ENCODE data around the gene PTRH1. TPM values are rescaled to one million over a fixed set of nuclear protein-coding genes. Genes with fewer than 3 reads are reported as not detected.
A peak's percentile ranks its signal among the peaks of the same experiment; 100 is the strongest.

Gene PTRH1
- total and polyA plus RNA-seq, 12 donors: 3.4 to 48.8 (median 24.3) TPM

GRCh38 chr9:127739614-127740330 is 24.3 kb upstream of the PTRH1 start:
- Histone ChIP-seq H3K36me3 (replicated peaks in 1 of 2) (no peaks in the 10 kb centered on the region), H3K27ac (peak overlapping the region in 2 of 5 donors; percentile 65 to 71), H3K4me3 (no peak overlapping the region), H3K27me3 (no peaks in the 10 kb centered on the region), H3K9me3 (replicated peaks in 1 of 3) (no peaks in the 10 kb centered on the region), H3K4me1 (replicated peaks in 1 of 2) (peaks cover 0 to 21% of the 10 kb centered on the region in 2 donors)
- DNase-seq: no peak
- TF ChIP-seq, protein P1, sequence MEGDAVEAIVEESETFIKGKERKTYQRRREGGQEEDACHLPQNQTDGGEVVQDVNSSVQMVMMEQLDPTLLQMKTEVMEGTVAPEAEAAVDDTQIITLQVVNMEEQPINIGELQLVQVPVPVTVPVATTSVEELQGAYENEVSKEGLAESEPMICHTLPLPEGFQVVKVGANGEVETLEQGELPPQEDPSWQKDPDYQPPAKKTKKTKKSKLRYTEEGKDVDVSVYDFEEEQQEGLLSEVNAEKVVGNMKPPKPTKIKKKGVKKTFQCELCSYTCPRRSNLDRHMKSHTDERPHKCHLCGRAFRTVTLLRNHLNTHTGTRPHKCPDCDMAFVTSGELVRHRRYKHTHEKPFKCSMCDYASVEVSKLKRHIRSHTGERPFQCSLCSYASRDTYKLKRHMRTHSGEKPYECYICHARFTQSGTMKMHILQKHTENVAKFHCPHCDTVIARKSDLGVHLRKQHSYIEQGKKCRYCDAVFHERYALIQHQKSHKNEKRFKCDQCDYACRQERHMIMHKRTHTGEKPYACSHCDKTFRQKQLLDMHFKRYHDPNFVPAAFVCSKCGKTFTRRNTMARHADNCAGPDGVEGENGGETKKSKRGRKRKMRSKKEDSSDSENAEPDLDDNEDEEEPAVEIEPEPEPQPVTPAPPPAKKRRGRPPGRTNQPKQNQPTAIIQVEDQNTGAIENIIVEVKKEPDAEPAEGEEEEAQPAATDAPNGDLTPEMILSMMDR (IDR thresholded peaks at IDR 0.05): no peak
- no peak for TF ChIP-seq POLR2A (IDR thresholded peaks at IDR 0.05)
- intact Hi-C loops (cut with DNase I): loop anchor here (5.0 to 10.0 kb wide), 4 partner anchors 43 to 235 kb away; no protein-coding TSS in a partner anchor
- WGBS, 4 donors: 59 to 81% (median 78%) methylated on average over 7 to 19 of the region's 19 CpGs

DNA sequence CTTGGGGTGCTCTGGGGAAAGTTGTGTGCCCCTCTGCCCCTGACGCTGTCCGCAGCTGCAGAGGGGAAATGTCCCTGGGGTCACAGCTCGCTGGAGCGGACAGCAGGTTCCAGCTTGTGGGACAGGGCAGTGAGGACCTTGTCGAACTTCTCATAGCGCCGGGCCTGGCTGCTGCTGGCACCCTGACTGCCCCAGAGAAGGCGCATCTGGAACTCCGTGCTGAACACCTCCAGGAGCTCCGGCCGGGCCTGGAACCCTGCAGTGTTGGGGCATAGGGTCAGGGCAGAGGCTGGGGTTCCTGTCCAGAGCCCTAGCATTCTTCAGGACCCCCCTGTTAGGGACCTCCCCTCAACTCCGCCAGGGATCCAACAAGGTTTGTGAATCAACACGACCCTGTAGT is 23.2 kb upstream of the PTRH1 start:
- H3K27ac ChIP-seq: no peak overlapping the region
- 77 to 88% (median 84%) methylated on average over 5 to 13 of the region's 13 CpGs for WGBS, 4 donors
- no peaks in the 10 kb centered on the region for H3K36me3 ChIP-seq (replicated peaks in 1 of 2)
- no peak for DNase-seq
- no peaks in the 10 kb centered on the region for H3K9me3 ChIP-seq (replicated peaks in 1 of 3)
- no peak overlapping the region for H3K4me3 ChIP-seq
- intact Hi-C loops (cut with DNase I): loop anchor here (5.0 to 10.0 kb wide), 2 partner anchors 184 to 234 kb away; no protein-coding TSS in a partner anchor
- H3K4me1 ChIP-seq (replicated peaks in 1 of 2): peaks cover 6 to 29% of the 10 kb centered on the region in 2 donors
- TF ChIP-seq, protein P1 (IDR thresholded peaks at IDR 0.05): no peak
- no peak for TF ChIP-seq POLR2A (IDR thresholded peaks at IDR 0.05)
- H3K27me3 ChIP-seq: no peaks in the 10 kb centered on the region

DNA sequence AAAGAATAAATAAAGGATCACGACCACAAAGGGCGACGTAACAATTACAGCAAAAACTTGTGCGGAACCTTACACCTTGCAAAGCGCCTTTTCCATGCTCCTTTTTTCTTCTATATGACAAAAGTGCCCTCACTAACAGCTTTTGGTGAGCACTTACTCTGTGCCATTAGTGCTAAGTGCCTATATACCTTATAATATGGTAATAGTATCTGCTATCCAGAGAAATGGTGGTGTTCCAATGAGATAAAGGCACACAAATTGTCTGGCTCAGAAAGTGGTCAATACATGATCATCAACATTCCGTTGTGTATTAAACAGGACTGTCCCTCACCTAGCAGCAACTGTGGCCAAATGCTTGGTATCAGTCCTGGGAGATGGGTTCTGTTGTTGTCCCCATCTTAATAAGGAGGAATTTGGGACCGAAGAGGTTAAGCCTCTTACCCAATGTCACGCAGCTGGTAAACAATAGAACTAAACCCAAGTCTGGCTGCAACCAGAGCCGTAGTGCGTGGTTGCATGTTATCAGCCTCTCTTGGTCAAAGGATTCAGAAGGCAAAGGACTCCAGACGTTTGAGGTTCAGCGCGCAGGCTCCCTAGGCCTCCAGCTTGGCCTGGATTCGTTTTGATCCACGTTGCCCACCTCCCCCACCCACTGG is 20.2 kb upstream of the PTRH1 start:
- Histone ChIP-seq H3K4me3 (no peak overlapping the region), H3K4me1 (replicated peaks in 1 of 2) (peaks cover 6 to 18% of the 10 kb centered on the region in 2 donors), H3K9me3 (replicated peaks in 1 of 3) (no peaks in the 10 kb centered on the region), H3K36me3 (replicated peaks in 1 of 2) (peaks cover 0 to 20% of the 10 kb centered on the region in 2 donors), H3K27ac (no peak overlapping the region), H3K27me3 (no peaks in the 10 kb centered on the region)
- WGBS, 4 donors: 23 to 32% (median 27%) methylated on average over 13 to 15 of the region's 15 CpGs
- intact Hi-C loops (cut with DNase I): loop anchor here (2.0 to 10.0 kb wide), 3 partner anchors 145 to 231 kb away; no protein-coding TSS in a partner anchor
- TF ChIP-seq, protein P1 (IDR thresholded peaks at IDR 0.05): no peak
- TF ChIP-seq POLR2A (IDR thresholded peaks at IDR 0.05): no peak
- no peak for DNase-seq

Measured in adrenal gland (tissue), 12 donors.